Measurements from ENCODE around the gene ZNF266.

The ZNF266 gene

DNA sequence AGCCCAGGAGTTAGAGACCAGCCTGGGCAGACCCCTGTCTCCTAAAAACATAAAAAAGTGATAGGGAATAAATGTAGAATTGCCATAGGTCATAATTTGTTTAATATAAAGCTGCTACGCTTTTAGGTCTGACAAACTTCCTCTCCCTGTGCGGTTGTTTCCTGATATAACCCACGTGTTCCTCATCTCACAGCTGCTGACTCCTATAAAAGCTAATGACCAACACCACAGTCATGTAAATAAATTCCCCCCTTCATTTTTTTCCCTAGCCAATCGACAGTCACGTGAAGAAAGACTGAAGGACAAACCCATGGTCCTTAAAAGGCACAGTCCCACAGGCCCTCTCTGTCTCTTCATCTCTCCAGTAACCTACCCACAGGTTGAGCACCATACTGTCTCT lies 27.5 kb downstream of the ZNF266 start:
- Histone ChIP-seq H3K9me3 (peaks cover 7% of the 10 kb centered on the region), H3K4me3 (no peak overlapping the region), H3K27me3 (ENCODE audit: low read depth) (no peaks in the 10 kb centered on the region), H3K4me1 (no peaks in the 10 kb centered on the region), H3K36me3 (replicated peaks) (peaks cover 6% of the 10 kb centered on the region)
- in situ Hi-C loops (cut with MboI; ENCODE audit: low sequenced_read_pairs), result no loop called here
- no peak for DNase-seq (ENCODE audit: low spot score in 2 of 2)

GRCh38 chr19:9406798-9407352 lies 28.5 kb downstream of the ZNF266 start:
- no peak for DNase-seq (ENCODE audit: low spot score in 2 of 2)
- no peaks in the 10 kb centered on the region for H3K36me3 ChIP-seq (replicated peaks)
- H3K4me3 ChIP-seq, result no peak overlapping the region
- H3K27me3 ChIP-seq (ENCODE audit: low read depth), result no peaks in the 10 kb centered on the region
- in situ Hi-C loops (cut with MboI; ENCODE audit: low sequenced_read_pairs), result no loop called here
- H3K9me3 ChIP-seq, result no peaks in the 10 kb centered on the region; the same call in 1 of the 2 replicates
- H3K4me1 ChIP-seq, result no peaks in the 10 kb centered on the region

GRCh38 chr19:9381361-9381785 lies 54.0 kb downstream of the ZNF266 start:
- Histone ChIP-seq H3K9me3 (peaks cover 8% of the 10 kb centered on the region; the same call in 1 of the 2 replicates), H3K27me3 (ENCODE audit: low read depth) (no peaks in the 10 kb centered on the region), H3K4me3 (no peak overlapping the region), H3K4me1 (no peaks in the 10 kb centered on the region), H3K36me3 (replicated peaks) (no peaks in the 10 kb centered on the region)
- in situ Hi-C loops (cut with MboI; ENCODE audit: low sequenced_read_pairs), result no loop called here
- DNase-seq (ENCODE audit: low spot score in 2 of 2), result no peak

DNA sequence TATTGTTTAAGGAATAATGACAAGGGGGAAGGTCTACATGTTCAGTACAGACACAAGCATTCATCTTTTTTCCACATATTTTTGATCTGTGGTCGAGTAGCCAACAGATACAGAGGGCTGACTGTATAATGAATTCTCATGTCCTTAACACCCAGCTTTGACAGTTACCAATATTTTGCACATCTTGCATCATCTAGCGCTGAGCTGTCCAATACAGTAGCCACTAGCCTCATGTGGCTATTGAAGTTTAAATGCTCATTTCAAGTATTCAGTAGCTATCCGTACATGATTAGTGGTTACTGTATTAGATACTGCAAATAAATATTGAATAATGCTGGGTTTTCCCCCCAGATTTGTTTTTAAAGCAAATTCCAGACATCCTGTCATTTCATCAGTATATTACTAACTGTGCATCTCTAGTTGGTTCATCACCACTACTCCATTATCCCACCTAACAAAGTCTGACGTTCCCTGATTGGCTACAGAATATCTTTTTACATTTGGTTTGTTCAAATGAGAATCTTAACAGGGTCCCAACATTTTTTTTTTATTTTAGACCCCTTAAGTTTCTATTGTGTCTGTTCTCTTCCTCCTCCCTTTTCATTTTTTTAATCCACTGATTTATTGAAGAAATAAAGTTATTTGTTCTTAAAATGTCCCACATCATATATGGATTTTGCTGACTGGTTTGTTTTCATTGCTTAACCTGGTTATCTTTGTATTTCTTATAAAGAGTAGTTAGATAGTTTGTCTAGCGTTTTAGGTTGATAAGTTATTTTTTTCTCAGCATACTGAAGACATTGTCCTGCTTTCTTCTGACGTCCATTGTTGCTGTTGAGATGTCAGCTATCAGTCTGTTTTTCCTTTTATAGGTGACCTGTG lies 64.4 kb downstream of the ZNF266 start:
- no peaks in the 10 kb centered on the region for H3K36me3 ChIP-seq (replicated peaks)

DNA sequence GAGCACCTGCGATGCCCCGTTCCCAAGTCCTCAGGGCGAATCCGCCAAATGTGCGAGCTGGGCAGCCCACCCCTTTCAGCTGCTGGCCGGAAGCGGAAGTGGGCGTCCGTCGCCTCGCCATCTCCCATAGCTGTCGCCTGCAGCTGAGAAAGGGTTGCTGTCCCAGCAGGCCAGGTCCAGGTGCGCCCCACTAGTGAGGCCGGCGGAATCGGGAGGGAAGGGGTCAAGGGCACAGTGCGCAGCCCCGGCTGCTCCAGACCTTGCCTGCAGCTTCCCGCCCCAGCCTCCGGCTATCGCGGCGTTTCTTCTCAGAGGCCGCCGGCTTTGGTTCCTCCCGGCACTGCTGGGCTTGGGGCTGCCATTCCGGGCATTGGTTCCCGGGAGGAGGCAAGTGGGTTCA lies 72.5 kb downstream of the ZNF266 start, which contains the start of gene ZNF177:
TSS of gene ZNF177 (plus strand) at position 109 of the 400 bp plus-strand sequence. CDS start 15,299 bp downstream, outside the sequence.
- no peak for DNase-seq (ENCODE audit: low spot score in 2 of 2)
- Histone ChIP-seq H3K36me3 (replicated peaks) (no peaks in the 10 kb centered on the region), H3K9me3 (no peaks in the 10 kb centered on the region), H3K4me3 (no peak within 1 kb of the TSS), H3K4me1 (no peaks in the 10 kb centered on the region), H3K27me3 (ENCODE audit: low read depth) (no peaks in the 10 kb centered on the region)
- in situ Hi-C loops (cut with MboI; ENCODE audit: low sequenced_read_pairs), result no loop called here

More for the DNA sequence above, 64.4 kb downstream of the ZNF266 start:
- H3K9me3 ChIP-seq, result no peaks in the 10 kb centered on the region
- H3K27me3 ChIP-seq (ENCODE audit: low read depth), result no peaks in the 10 kb centered on the region
- no peaks in the 10 kb centered on the region for H3K4me1 ChIP-seq
- no peak for DNase-seq (ENCODE audit: low spot score in 2 of 2)
- in situ Hi-C loops (cut with MboI; ENCODE audit: low sequenced_read_pairs), result no loop called here
- no peak overlapping the region for H3K4me3 ChIP-seq

Data from HAP-1 (cell line).